ENCODE results near the gene CNKSR3.

DNA sequence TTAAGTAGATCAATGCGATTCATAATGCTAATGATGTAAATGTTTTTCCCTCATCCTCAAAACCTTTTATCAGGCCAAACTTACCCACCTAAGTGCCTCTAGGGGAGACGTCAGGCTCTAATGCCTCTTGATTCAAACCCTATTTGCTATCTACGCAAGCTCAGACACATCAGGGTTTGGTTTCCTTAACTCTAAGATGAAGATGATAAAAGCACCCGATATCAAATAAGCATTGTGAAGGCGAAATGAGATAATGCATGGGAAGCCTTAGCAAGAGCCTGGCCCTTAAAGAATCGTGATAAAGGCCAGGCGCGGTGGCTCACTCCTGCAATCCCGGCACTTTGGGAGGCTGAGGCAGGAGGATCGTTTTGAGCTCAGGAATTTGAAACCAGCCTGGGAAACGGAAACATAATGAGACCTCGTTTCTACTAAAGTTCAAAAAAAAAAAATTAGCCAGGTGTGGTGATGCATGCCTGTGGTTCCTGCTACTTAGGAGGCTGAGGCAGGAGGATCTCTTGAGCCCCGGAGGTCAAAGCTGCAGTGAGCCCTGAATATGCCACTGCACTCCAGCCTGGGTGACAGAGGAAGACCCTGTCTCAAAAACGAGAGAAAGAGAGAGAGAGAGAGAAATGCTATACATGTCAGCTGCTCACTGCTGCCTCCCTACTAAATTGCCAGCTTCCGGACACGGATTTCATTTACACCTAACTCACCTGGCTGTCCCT, 13.5 kb downstream of the CNKSR3 start:
- TF ChIP-seq EP300 (IDR thresholded peaks at IDR 0.05), result no peak
- no peak for TF ChIP-seq POLR2AphosphoS5 (IDR thresholded peaks at IDR 0.05)
- TF ChIP-seq, protein P1, sequence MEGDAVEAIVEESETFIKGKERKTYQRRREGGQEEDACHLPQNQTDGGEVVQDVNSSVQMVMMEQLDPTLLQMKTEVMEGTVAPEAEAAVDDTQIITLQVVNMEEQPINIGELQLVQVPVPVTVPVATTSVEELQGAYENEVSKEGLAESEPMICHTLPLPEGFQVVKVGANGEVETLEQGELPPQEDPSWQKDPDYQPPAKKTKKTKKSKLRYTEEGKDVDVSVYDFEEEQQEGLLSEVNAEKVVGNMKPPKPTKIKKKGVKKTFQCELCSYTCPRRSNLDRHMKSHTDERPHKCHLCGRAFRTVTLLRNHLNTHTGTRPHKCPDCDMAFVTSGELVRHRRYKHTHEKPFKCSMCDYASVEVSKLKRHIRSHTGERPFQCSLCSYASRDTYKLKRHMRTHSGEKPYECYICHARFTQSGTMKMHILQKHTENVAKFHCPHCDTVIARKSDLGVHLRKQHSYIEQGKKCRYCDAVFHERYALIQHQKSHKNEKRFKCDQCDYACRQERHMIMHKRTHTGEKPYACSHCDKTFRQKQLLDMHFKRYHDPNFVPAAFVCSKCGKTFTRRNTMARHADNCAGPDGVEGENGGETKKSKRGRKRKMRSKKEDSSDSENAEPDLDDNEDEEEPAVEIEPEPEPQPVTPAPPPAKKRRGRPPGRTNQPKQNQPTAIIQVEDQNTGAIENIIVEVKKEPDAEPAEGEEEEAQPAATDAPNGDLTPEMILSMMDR (IDR thresholded peaks at IDR 0.05), result no peak
- no peak for TF ChIP-seq POLR2A (IDR thresholded peaks at IDR 0.05)
